Measurements from ENCODE around the gene MGMT. TPM values are rescaled to one million over a fixed set of nuclear protein-coding genes. Genes with fewer than 3 reads are reported as not detected.

The MGMT gene
- total RNA-seq, 2 donors from 2014 or later, result 14.6 to 17.2 TPM

DNA sequence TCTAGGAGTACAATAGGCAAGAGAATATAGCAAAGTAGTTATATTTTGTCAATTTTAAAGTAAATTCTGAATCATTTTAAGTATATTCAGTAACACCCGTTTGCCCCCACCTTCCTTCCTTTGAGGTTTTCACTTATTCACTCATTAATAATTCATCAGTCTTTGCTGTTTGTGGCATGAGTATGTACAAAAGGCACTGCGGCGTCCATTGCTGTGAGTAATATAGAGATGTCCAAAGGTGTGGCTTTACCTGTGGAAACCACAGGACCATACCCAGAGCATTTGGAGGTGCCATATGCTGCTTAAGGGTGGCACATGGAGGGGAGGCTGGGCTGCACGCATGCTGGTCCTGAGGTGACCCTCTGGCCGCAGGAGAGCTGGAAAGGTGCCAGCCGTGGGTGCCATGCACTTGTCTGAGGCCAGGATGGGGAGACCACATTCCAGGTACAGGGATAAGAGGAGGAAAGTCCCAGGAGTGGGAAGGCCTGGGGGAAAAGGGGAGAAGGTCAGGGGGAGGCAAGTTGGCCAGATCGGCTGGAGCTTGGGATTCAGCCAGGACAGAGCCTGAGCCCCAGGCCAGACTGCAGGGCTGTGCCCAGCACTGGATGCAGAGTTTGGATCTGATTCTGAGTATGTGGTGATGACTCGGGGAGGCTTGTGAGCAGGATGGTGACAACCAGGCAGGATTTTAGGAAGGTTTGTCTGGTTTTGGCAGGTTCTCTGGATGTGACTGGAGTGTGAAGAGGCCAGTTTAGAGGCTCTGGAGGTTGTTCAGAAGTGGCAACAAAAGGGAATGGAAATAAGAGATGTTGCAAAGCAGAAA is 223.4 kb downstream of the MGMT start:
- no peak for ATAC-seq
- Mint-ChIP-seq H3K4me1 (peaks cover 4% of the 10 kb centered on the region), H3K36me3 (ENCODE audit: low read depth) (peaks cover 3% of the 10 kb centered on the region), H3K27me3 (no peaks in the 10 kb centered on the region), H3K27ac (no peak overlapping the region), H3K4me3 (no peak overlapping the region)
- H3K9me3 ChIP-seq (ENCODE audit: control insufficient read depth, low read length, poor library complexity, severe bottlenecking), result no peaks in the 10 kb centered on the region
- no peak for DNase-seq

DNA sequence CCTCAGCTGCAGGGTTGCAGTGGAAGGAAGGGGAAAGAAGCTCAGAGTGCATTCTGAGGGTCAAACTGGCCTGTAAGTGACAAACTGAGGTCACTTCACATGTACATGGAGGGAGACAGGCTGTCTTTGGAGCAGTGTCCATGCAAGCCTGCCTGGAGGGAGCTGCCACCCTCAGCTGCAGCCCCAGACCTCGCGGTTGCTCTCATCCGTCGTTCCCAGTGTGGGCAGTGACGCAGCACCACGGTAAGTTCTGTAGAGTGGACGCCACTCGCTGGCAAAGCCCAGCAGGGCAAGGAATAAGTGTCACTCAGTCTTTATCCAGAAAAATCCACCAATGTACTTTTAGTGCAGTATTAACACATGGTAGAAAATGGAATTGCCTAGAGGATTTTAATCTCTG is 225.7 kb downstream of the MGMT start:
- ATAC-seq, result no peak
- Mint-ChIP-seq H3K36me3 (ENCODE audit: low read depth) (peaks cover 3% of the 10 kb centered on the region), H3K27me3 (no peaks in the 10 kb centered on the region), H3K27ac (no peak overlapping the region), H3K4me3 (no peak overlapping the region), H3K4me1 (peaks cover 4% of the 10 kb centered on the region)
- DNase-seq, result no peak
- no peaks in the 10 kb centered on the region for H3K9me3 ChIP-seq (ENCODE audit: control insufficient read depth, low read length, poor library complexity, severe bottlenecking)

DNA sequence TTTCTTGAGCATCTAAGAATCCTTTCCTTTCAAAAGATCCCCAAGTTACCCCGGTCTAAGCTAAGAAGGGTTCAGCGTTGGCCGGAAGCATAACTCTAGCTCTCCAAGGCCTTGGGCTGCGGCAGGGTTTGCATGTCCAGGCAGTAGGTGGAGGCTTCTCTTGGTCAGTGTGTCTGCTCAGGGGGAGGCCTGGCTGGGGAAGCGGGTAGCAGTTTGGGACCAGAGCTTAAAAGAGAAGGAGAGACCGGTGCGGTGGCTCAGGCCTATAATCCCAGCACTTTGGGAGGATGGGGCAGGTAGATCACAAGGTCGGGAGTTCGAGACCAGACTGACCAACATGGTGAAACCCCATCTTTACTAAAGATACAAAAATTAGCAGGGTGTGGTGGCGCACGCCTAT is 226.3 kb downstream of the MGMT start:
- no peak for ATAC-seq
- no peak overlapping the region for H3K27ac Mint-ChIP-seq
- no peak overlapping the region for H3K4me3 Mint-ChIP-seq
- H3K4me1 Mint-ChIP-seq, result peaks cover 4% of the 10 kb centered on the region
- H3K27me3 Mint-ChIP-seq, result no peaks in the 10 kb centered on the region
- no peaks in the 10 kb centered on the region for H3K9me3 ChIP-seq (ENCODE audit: control insufficient read depth, low read length, poor library complexity, severe bottlenecking)
- no peak for DNase-seq
- peaks cover 3% of the 10 kb centered on the region for H3K36me3 Mint-ChIP-seq (ENCODE audit: low read depth)

DNA sequence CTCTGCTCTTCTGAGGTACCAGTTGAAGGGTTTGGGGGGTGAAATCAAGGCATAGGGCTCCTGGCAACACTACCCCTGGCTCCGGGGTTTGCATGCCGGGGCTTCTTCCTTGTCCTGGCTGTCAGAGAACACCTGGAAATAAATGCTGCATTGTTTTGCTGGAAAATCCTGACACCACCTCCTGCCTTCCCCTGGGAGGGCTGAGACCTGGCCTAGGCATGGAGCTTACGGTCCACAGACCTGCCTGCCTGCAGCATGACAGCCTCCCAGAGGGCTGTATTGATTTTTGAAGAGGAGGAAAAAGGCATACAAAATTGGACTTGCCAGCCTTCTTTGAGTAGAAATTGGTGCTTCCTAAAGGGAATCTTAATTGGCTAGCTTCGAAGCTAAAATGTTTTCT is 227.1 kb downstream of the MGMT start:
- Mint-ChIP-seq H3K27ac (no peak overlapping the region), H3K27me3 (no peaks in the 10 kb centered on the region), H3K4me1 (peaks cover 4% of the 10 kb centered on the region), H3K36me3 (ENCODE audit: low read depth) (peaks cover 3% of the 10 kb centered on the region), H3K4me3 (no peak overlapping the region)
- DNase-seq, result no peak
- H3K9me3 ChIP-seq (ENCODE audit: control insufficient read depth, low read length, poor library complexity, severe bottlenecking), result no peaks in the 10 kb centered on the region
- ATAC-seq, result no peak

DNA sequence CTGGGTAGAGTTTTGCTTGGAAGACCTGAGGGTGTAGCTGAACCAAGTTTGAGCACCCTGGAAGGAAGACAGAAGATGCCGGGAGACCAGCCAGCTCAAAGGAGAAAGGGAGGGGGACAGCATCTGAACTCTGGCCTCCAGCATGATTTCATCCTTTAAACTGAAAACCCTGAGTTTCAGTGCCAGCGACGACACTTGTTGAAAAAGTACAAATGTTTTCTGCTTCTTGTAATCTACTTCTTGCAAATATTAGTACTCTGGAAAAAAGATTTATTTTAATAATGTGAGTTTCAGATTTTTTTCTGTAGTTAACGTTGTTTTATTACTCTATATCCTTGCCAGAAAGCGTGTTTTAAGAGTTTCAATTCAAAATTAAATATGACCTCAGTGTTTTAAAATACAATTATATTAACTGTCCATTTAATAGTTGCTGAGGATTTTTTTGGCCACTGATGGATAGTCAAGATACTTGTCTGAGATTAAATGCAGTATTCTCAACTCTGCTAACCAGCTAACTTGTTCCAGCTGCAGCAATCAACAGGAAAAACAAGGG is 227.7 kb downstream of the MGMT start:
- H3K36me3 Mint-ChIP-seq (ENCODE audit: low read depth), result peaks cover 3% of the 10 kb centered on the region
- no peaks in the 10 kb centered on the region for H3K27me3 Mint-ChIP-seq
- ATAC-seq, result no peak
- peaks cover 4% of the 10 kb centered on the region for H3K4me1 Mint-ChIP-seq
- no peaks in the 10 kb centered on the region for H3K9me3 ChIP-seq (ENCODE audit: control insufficient read depth, low read length, poor library complexity, severe bottlenecking)
- no peak overlapping the region for H3K27ac Mint-ChIP-seq
- no peak for DNase-seq
- no peak overlapping the region for H3K4me3 Mint-ChIP-seq

DNA sequence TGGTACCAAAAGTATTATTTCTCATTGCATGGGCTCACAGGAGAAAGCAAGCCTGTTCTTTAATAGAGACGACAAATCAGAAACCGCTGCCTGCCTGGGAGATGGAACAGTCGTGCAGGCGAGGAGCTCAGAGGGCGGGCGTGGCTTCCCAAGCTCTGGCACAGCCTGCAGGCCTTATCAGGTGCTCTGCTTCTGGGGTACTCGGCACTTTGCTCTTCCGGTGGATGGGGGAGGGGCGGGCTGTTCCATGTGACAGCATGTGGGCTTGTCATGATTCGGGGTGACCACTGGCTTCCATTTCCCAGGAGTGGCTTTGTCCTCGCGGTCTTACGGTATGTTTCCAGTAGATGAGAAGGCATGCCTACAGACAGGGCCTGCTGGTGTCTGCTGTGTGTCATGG is 228.6 kb downstream of the MGMT start:
- H3K27me3 Mint-ChIP-seq, result no peaks in the 10 kb centered on the region
- H3K36me3 Mint-ChIP-seq (ENCODE audit: low read depth), result peaks cover 2% of the 10 kb centered on the region
- no peaks in the 10 kb centered on the region for H3K9me3 ChIP-seq (ENCODE audit: control insufficient read depth, low read length, poor library complexity, severe bottlenecking)
- H3K27ac Mint-ChIP-seq, result no peak overlapping the region
- ATAC-seq (no peak), DNase-seq (no peak)
- H3K4me3 Mint-ChIP-seq, result no peak overlapping the region
- peaks cover 4% of the 10 kb centered on the region for H3K4me1 Mint-ChIP-seq

DNA sequence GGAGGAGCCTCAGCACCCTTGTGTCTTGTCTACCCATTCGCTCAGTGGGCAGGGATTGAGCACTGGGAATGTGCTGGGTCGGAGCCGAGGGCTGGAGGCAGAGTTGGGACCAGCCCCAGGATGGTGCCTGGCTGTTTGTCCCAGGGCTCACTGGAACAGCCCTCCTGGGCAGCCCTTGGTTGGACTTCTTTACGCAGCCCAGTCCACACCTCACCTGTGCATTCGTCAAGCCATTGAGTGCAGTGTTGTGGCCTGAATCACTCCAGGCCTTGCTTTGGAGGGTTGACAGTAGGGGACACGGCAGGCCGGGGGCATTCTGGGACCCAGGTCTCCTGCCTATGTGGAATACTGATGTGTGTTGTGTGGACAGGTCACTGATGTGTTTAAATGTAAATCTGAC is 229.6 kb downstream of the MGMT start:
- Mint-ChIP-seq H3K36me3 (ENCODE audit: low read depth) (no peaks in the 10 kb centered on the region), H3K4me3 (no peak overlapping the region), H3K27ac (no peak overlapping the region), H3K4me1 (peaks cover 3% of the 10 kb centered on the region), H3K27me3 (no peaks in the 10 kb centered on the region)
- ATAC-seq (no peak), DNase-seq (no peak)
- H3K9me3 ChIP-seq (ENCODE audit: control insufficient read depth, low read length, poor library complexity, severe bottlenecking), result no peaks in the 10 kb centered on the region

DNA sequence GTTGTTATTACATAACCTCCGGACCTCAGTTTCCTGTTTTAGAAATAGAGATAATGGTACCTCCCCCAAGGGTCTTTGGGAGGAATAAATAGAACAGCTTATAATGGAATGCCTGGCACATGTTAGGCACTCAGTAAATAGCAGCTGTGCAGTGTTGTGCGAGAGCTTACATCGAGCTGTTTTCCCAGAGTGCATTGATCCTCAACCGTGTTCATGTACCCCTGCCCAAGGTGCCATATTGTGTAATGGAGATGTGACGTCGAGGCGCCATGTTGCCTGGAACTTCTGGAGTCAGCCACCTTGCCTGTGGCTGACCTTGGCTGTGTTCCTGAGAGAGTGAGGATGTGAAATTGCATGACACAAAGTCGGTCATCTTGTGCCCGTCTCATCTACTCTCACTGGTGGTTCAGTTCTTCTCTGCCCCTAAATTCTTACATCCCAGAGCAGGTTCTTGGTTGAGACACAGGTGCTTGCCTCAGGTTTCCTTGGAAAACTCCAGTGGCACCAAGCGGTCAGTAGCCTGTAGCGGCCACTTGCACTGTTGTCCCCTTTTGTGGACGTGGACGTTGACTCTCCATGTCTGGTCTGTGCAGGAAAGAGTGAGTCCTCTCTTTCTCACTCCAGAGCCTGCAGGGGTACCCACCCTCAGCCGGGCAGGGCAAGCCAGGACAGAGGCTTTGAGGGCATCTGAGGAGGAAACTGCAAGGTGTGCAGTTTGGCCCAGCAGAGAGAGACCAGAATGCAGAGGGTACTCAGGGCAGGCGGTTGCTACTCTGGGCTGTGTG is 230.6 kb downstream of the MGMT start:
- Mint-ChIP-seq H3K36me3 (ENCODE audit: low read depth) (no peaks in the 10 kb centered on the region), H3K27me3 (no peaks in the 10 kb centered on the region), H3K27ac (no peak overlapping the region), H3K4me1 (peaks cover 6% of the 10 kb centered on the region), H3K4me3 (no peak overlapping the region)
- no peak for ATAC-seq
- no peak for DNase-seq
- no peaks in the 10 kb centered on the region for H3K9me3 ChIP-seq (ENCODE audit: control insufficient read depth, low read length, poor library complexity, severe bottlenecking)

DNA sequence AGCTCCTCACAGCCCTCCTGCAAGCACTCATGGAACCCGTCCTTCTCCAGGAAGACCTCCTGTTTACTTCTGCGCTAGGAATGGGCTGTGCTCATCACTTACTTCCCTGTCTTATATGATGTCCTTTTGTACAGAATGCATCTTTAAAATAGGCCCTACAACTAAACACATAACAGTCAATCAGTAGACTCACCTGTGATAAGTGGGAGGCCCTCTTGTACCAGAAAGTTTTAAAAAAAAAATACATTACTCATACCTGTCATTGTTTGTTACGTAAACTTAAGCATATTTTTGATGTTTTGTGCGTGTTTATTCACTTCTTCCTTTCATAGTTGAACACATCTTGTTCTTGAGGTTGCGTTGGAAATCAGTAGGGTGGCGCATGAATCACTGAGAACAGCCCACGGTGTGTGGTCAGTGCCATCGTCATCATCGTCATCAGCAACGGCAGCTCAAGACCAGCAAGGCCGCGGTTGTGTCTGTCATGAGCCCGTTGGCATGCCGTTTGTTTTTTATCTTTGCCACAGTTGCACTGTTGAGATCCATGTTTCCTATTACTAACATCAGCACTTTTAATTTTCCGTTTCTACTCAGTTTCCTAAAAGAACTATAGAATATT is 232.8 kb downstream of the MGMT start:
- H3K36me3 Mint-ChIP-seq (ENCODE audit: low read depth), result peaks cover under 1% of the 10 kb centered on the region
- peaks cover 10% of the 10 kb centered on the region for H3K4me1 Mint-ChIP-seq
- H3K27ac Mint-ChIP-seq, result no peak overlapping the region
- H3K9me3 ChIP-seq (ENCODE audit: control insufficient read depth, low read length, poor library complexity, severe bottlenecking), result no peaks in the 10 kb centered on the region
- ATAC-seq (no peak), DNase-seq (no peak)
- H3K4me3 Mint-ChIP-seq, result no peak overlapping the region
- no peaks in the 10 kb centered on the region for H3K27me3 Mint-ChIP-seq

DNA sequence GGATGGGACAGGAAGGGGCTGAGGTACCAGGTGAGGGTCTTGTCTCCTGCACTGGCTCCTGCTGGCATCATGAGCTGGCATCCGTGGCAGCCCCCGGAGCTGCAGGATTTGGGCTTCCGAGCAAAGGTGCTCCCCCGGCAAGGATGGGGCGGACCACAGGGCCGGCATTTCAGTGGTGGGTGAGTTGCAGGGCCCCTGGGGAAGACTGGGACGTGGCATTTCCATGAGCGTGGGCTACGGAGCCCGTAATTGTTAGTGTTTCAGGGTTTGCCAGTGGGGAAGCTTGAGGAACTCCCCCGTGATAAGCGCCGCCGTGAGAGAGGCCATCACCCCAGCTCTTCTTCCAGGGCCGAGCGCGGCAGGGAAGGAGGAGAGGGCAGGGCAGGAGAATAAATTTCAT is 235.6 kb downstream of the MGMT start:
- H3K36me3 Mint-ChIP-seq (ENCODE audit: low read depth), result peaks cover 5% of the 10 kb centered on the region
- no peak for ATAC-seq
- no peaks in the 10 kb centered on the region for H3K9me3 ChIP-seq (ENCODE audit: control insufficient read depth, low read length, poor library complexity, severe bottlenecking)
- no peak for DNase-seq
- H3K4me3 Mint-ChIP-seq, result no peak overlapping the region
- H3K27me3 Mint-ChIP-seq, result no peaks in the 10 kb centered on the region
- peaks cover 12% of the 10 kb centered on the region for H3K4me1 Mint-ChIP-seq
- H3K27ac Mint-ChIP-seq, result no peak overlapping the region

DNA sequence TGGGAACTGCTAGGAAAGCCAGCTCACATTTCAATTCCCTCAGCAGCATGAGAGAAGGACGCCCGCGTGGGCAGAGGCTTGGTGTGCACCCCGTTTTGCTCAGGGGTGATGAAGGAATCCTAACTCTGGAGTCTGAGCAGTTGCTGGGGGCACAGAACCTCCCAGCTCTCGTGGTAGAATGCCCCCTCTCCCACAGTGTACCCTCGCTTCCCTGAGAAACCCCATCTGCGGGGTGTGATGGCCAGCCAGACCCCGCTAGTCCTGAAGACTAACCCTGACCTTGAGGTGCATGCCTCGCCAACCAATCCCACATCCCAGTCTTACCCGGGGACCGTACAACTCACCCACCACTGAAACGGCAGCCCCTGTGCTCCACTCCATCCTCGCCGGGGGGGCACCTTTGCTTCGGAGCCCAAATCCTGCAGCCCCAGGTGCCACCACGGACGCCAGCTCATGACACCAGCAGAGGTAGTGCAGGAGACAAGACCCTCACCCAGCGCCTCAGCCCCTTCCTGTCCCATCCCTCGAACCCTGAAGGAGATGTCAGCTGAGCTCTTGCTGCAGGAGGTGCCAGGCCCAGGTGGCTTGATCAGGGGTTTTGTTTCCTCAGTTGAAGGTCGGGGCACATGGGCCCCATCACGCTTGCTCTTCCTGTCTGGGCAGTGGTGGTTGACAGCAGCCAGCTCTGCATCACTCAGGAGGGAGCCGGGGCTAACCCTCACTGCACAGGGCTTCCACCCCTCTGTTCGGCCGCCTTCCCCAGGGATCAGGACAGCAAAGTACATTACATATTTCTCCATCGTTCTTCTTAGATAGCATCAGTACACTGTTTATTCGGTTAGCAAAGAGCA is 236.5 kb downstream of the MGMT start:
- ATAC-seq, result no peak
- H3K4me1 Mint-ChIP-seq, result peaks cover 12% of the 10 kb centered on the region
- H3K4me3 Mint-ChIP-seq, result no peak overlapping the region
- no peaks in the 10 kb centered on the region for H3K9me3 ChIP-seq (ENCODE audit: control insufficient read depth, low read length, poor library complexity, severe bottlenecking)
- no peaks in the 10 kb centered on the region for H3K27me3 Mint-ChIP-seq
- DNase-seq, result no peak
- peaks cover 5% of the 10 kb centered on the region for H3K36me3 Mint-ChIP-seq (ENCODE audit: low read depth)
- no peak overlapping the region for H3K27ac Mint-ChIP-seq

DNA sequence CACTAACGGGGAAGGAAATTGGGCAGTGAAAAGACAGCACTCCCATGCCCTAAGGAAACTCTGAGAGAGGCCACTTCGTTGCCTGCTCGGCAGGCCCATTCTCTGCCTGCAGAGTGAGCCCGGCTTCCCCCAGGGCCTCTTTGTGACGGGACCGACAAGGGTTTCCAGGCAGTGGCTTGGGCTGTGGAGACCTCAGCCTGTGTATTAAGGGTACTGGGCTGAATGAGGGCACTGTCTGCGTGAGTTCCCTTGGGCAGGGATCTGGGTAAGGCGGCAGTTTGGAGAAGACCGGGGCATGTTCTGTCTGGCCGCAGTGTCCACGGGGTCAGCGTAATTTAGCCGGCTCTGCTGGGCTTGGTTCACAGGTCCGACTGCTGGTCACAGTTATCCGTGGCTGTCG is 237.2 kb downstream of the MGMT start:
- no peaks in the 10 kb centered on the region for H3K27me3 Mint-ChIP-seq
- no peaks in the 10 kb centered on the region for H3K9me3 ChIP-seq (ENCODE audit: control insufficient read depth, low read length, poor library complexity, severe bottlenecking)
- peaks cover 5% of the 10 kb centered on the region for H3K36me3 Mint-ChIP-seq (ENCODE audit: low read depth)
- ATAC-seq (no peak), DNase-seq (no peak)
- no peak overlapping the region for H3K4me3 Mint-ChIP-seq
- H3K27ac Mint-ChIP-seq, result no peak overlapping the region
- peaks cover 12% of the 10 kb centered on the region for H3K4me1 Mint-ChIP-seq
